SK-N-MC (cell line): Measurements from ENCODE around the gene ADGRG3.

Source experiments
- DNase-seq: peaks from one replicate; pipeline ENCODE4 v3.0.0-alpha.2; 2011; ENCODE audit warnings: low read depth, low spot score
- H3K27ac ChIP-seq: fragments of 200-600 bp; sonication (generic); 2 replicates; pipeline ENCODE4 v1.5.1; 2016; ENCODE audit warnings: mixed run types
- H3K36me3 ChIP-seq: fragments of 200-600 bp; sonication (generic); 2 replicates; pipeline ENCODE4 v1.6.1; 2017; ENCODE audit warnings: antibody characterized with exemption, low read length, mixed read lengths; ENCODE audit not compliant: insufficient read depth
- H3K4me3 ChIP-seq: fragments of 200-600 bp; sonication (generic); 2 replicates; pipeline ENCODE4 v1.5.1; 2016
- H3K9ac ChIP-seq: fragments of 200-600 bp; sonication (generic); 2 replicates; pipeline ENCODE4 v1.8.0; 2017; ENCODE audit warnings: mixed run types, mixed read lengths; ENCODE audit not compliant: insufficient read length
- H3K9me3 ChIP-seq: fragments of 200-600 bp; sonication (generic); 2 replicates; pipeline ENCODE4 v1.6.1; 2017; ENCODE audit warnings: low read depth, mild to moderate bottlenecking, antibody characterized with exemption, low read length, moderate library complexity, mixed read lengths
- EZH2 ChIP-seq: fragments of 200-600 bp; sonication (generic); IDR thresholded peaks from one replicate; pipeline ENCODE4 v1.6.1; 2017; ENCODE audit warnings: antibody characterized with exemption
- FOXP2 ChIP-seq: optimal IDR thresholded peaks from 2 replicates; pipeline ENCODE3; 2011; ENCODE audit warnings: mild to moderate bottlenecking, moderate library complexity; ENCODE audit not compliant: insufficient read depth; ENCODE audit errors: extremely low read length, control extremely low read depth
- POLR2AphosphoS5 ChIP-seq: IDR thresholded peaks from 2 replicates; pipeline ENCODE4 v1.6.1; 2012; ENCODE audit warnings: mild to moderate bottlenecking, low read depth, low read length, borderline replicate concordance

ADGRG3 gene

GRCh38 chr16:57721356-57722209, 53.5 kb downstream of the ADGRG3 start:
- DNase-seq = no peak
- H3K9me3 ChIP-seq = no peaks in the 10 kb centered on the region
- no peak overlapping the region for H3K27ac ChIP-seq
- TF ChIP-seq FOXP2 (no peak), POLR2AphosphoS5 (no peak), EZH2 (no peak)
- no peak overlapping the region for H3K4me3 ChIP-seq
- no peaks in the 10 kb centered on the region for H3K36me3 ChIP-seq
- no peak overlapping the region for H3K9ac ChIP-seq

GRCh38 chr16:57722210-57722499, 54.0 kb downstream of the ADGRG3 start:
- DNase-seq = no peak
- Histone ChIP-seq H3K4me3 (no peak overlapping the region), H3K27ac (no peak overlapping the region), H3K9ac (no peak overlapping the region), H3K36me3 (no peaks in the 10 kb centered on the region), H3K9me3 (no peaks in the 10 kb centered on the region)
- TF ChIP-seq EZH2 (no peak), FOXP2 (no peak), POLR2AphosphoS5 (no peak)

GRCh38 chr16:57722651-57723050, 54.5 kb downstream of the ADGRG3 start:
- no peak overlapping the region for H3K27ac ChIP-seq
- no peak overlapping the region for H3K9ac ChIP-seq
- no peaks in the 10 kb centered on the region for H3K36me3 ChIP-seq
- no peaks in the 10 kb centered on the region for H3K9me3 ChIP-seq
- no peak overlapping the region for H3K4me3 ChIP-seq
- no peak for TF ChIP-seq POLR2AphosphoS5
- TF ChIP-seq EZH2 = no peak
- no peak for TF ChIP-seq FOXP2
- DNase-seq = no peak

- Histone ChIP-seq H3K9ac (no peak overlapping the region), H3K4me3 (no peak overlapping the region), H3K9me3 (no peaks in the 10 kb centered on the region), H3K36me3 (no peaks in the 10 kb centered on the region), H3K27ac (no peak overlapping the region)
- no peak for DNase-seq
- TF ChIP-seq POLR2AphosphoS5 (no peak), EZH2 (no peak), FOXP2 (no peak)
Observed at GRCh38 chr16:57723170-57723569, 55.1 kb downstream of the ADGRG3 start.

- Histone ChIP-seq H3K9me3 (no peaks in the 10 kb centered on the region), H3K27ac (no peak overlapping the region), H3K9ac (no peak overlapping the region), H3K36me3 (no peaks in the 10 kb centered on the region), H3K4me3 (no peak overlapping the region)
- TF ChIP-seq EZH2 (no peak), FOXP2 (no peak), POLR2AphosphoS5 (no peak)
- DNase-seq = no peak
Observed at GRCh38 chr16:57724531-57724930, 56.4 kb downstream of the ADGRG3 start.

GRCh38 chr16:57725151-57725550, 57.0 kb downstream of the ADGRG3 start:
- H3K4me3 ChIP-seq = no peak overlapping the region
- H3K9me3 ChIP-seq = no peaks in the 10 kb centered on the region
- H3K27ac ChIP-seq = no peak overlapping the region
- DNase-seq = no peak
- no peak for TF ChIP-seq FOXP2
- TF ChIP-seq POLR2AphosphoS5 = no peak
- TF ChIP-seq EZH2 = no peak
- no peak overlapping the region for H3K9ac ChIP-seq
- no peaks in the 10 kb centered on the region for H3K36me3 ChIP-seq

GRCh38 chr16:57725554-57725953, 57.4 kb downstream of the ADGRG3 start:
- no peak for TF ChIP-seq EZH2
- no peak for TF ChIP-seq FOXP2
- TF ChIP-seq POLR2AphosphoS5 = no peak
- no peaks in the 10 kb centered on the region for H3K9me3 ChIP-seq
- no peaks in the 10 kb centered on the region for H3K36me3 ChIP-seq
- H3K4me3 ChIP-seq = no peak overlapping the region
- DNase-seq = no peak
- no peak overlapping the region for H3K27ac ChIP-seq
- no peak overlapping the region for H3K9ac ChIP-seq

GRCh38 chr16:57725976-57726375, 57.9 kb downstream of the ADGRG3 start:
- Histone ChIP-seq H3K9ac (no peak overlapping the region), H3K36me3 (no peaks in the 10 kb centered on the region), H3K9me3 (no peaks in the 10 kb centered on the region), H3K4me3 (no peak overlapping the region), H3K27ac (no peak overlapping the region)
- TF ChIP-seq EZH2 = no peak
- no peak for TF ChIP-seq POLR2AphosphoS5
- no peak for TF ChIP-seq FOXP2
- no peak for DNase-seq

GRCh38 chr16:57726433-57726947, 58.4 kb downstream of the ADGRG3 start:
- Histone ChIP-seq H3K27ac (no peak overlapping the region), H3K9ac (no peak overlapping the region), H3K36me3 (no peaks in the 10 kb centered on the region), H3K9me3 (no peaks in the 10 kb centered on the region), H3K4me3 (no peak overlapping the region)
- TF ChIP-seq FOXP2 = no peak
- no peak for TF ChIP-seq EZH2
- no peak for TF ChIP-seq POLR2AphosphoS5
- DNase-seq = no peak
